Placental epithelial cell (primary cell): ENCODE data around the gene SYNGR3. TPM values are rescaled to one million over a fixed set of nuclear protein-coding genes. Genes with fewer than 3 reads are reported as not detected.

Experiments used
- small RNA-seq: library from RNA; depleted of rRNA; stranded (forward); fragments of <200 nt; gene quantifications from one replicate; pipeline ENCODE3, GENCODE V24; 2012
- total RNA-seq: library from RNA; depleted of rRNA; stranded (reverse); fragments of >200 nt; gene quantifications from 2 replicates; pipeline ENCODE4 v1.2.3, GENCODE V29; 2012

The SYNGR3 gene
- total RNA-seq, result 3.5 and 4.4 TPM in 2 replicates

GRCh38 chr16:1989209-1990100 is at the start of gene SYNGR3:
SYNGR3 (plus strand) TSS chr16:1989970; CDS start chr16:1990103, 133 bp downstream.

GRCh38 chr16:1942810-1943726 is 46.7 kb upstream of the SYNGR3 start, which contains the start of gene MSRB1:
MSRB1 (minus strand) TSS chr16:1943199; CDS start chr16:1943156, 43 bp downstream.

GRCh38 chr16:1959269-1960039 is 30.3 kb upstream of the SYNGR3 start, which contains the start of gene NDUFB10:
NDUFB10 (plus strand) TSS chr16:1959538; CDS start chr16:1959625, 87 bp downstream.

GRCh38 chr16:1964506-1965395 is 25.0 kb upstream of the SYNGR3 start, which contains the start of gene RPS2:
RPS2 (minus strand) TSS chr16:1964826; CDS start chr16:1964625, 201 bp downstream.

GRCh38 chr16:1966460-1966859 is 23.3 kb upstream of the SYNGR3 start, which contains the start of gene RNF151:
RNF151 (plus strand) TSS chr16:1966856; CDS start chr16:1966882, 26 bp downstream.

GRCh38 chr16:1971796-1972489 is 17.8 kb upstream of the SYNGR3 start, which contains the start of gene TBL3:
TBL3 (plus strand) TSS chr16:1972053; CDS start chr16:1972165, 112 bp downstream.

GRCh38 chr16:1981398-1981836 is 8.4 kb upstream of the SYNGR3 start, which contains the start of gene NOXO1:
NOXO1 (minus strand) TSS chr16:1981469; CDS start chr16:1981179, 290 bp downstream.

GRCh38 chr16:1983544-1984346 is 6.0 kb upstream of the SYNGR3 start, which contains the start of gene GFER:
GFER (plus strand) TSS chr16:1984193; CDS start chr16:1984219, 26 bp downstream.

GRCh38 chr16:2009791-2010510 is 20.2 kb downstream of the SYNGR3 start, which contains the start of gene ZNF598:
ZNF598 (minus strand) TSS chr16:2009821.

GRCh38 chr16:2019518-2019920 is 29.7 kb downstream of the SYNGR3 start, which contains the start of gene NPW:
NPW (plus strand) TSS chr16:2019785.

GRCh38 chr16:2026461-2027023 is 36.8 kb downstream of the SYNGR3 start, which contains the start of gene NHERF2:
NHERF2 (plus strand) TSS chr16:2026902; CDS start chr16:2027006, 104 bp downstream.

Small RNA genes within 50 kb of the gene (small RNA-seq; reads per million reads assigned to genes)
- gene AC005363.2 (0.37 reads per million, percentile 15 among the genes with 10 or more reads in this experiment), gene RN7SL219P (not detected), gene SNORA10 (not detected), gene SNORA64 (not detected)

Other genes with a start within 250 kb of the SYNGR3 start
- gene NME3, start 218.4 kb upstream of the SYNGR3 start, total RNA-seq, result 36.2 and 52.6 TPM in 2 replicates
- gene EME2, start 217.2 kb upstream of the SYNGR3 start, total RNA-seq, result 13.8 and 14.1 TPM in 2 replicates
- 47.1 and 64.6 TPM in 2 replicates for gene MRPS34, start 216.8 kb upstream of the SYNGR3 start, total RNA-seq
- 61.6 and 63.6 TPM in 2 replicates for gene SPSB3, start 207.4 kb upstream of the SYNGR3 start, total RNA-seq
- 56.5 and 92.0 TPM in 2 replicates for gene NUBP2, start 207.0 kb upstream of the SYNGR3 start, total RNA-seq
- gene IGFALS, start 196.3 kb upstream of the SYNGR3 start, total RNA-seq, result not detected in 2 replicates
- gene HAGH, start 163.1 kb upstream of the SYNGR3 start, total RNA-seq, result 5.9 and 24.5 TPM in 2 replicates
- 27.9 and 56.2 TPM in 2 replicates for gene FAHD1, start 162.8 kb upstream of the SYNGR3 start, total RNA-seq
- not detected in 2 replicates for gene MEIOB, start 117.8 kb upstream of the SYNGR3 start, total RNA-seq
- gene HS3ST6, start 71.6 kb upstream of the SYNGR3 start, total RNA-seq, result not detected in 2 replicates
- 16.9 and 20.2 TPM in 2 replicates for gene MSRB1, start 46.8 kb upstream of the SYNGR3 start, total RNA-seq
- not detected in 2 replicates for gene RPL3L, start 35.3 kb upstream of the SYNGR3 start, total RNA-seq
- gene NDUFB10, start 30.4 kb upstream of the SYNGR3 start, total RNA-seq, result 113 and 135 TPM in 2 replicates
- gene RPS2, start 25.1 kb upstream of the SYNGR3 start, total RNA-seq, result 1,769 and 2,866 TPM in 2 replicates
- not detected in 2 replicates for gene RNF151, start 23.1 kb upstream of the SYNGR3 start, total RNA-seq
- 27.1 and 50.1 TPM in 2 replicates for gene TBL3, start 17.9 kb upstream of the SYNGR3 start, total RNA-seq
- 1.6 and 2.1 TPM in 2 replicates for gene NOXO1, start 8.5 kb upstream of the SYNGR3 start, total RNA-seq
- gene GFER, start 5.8 kb upstream of the SYNGR3 start, total RNA-seq, result 13.0 and 14.9 TPM in 2 replicates
- 20.4 and 23.4 TPM in 2 replicates for gene ZNF598, start 19.9 kb downstream of the SYNGR3 start, total RNA-seq
- gene NPW, start 29.8 kb downstream of the SYNGR3 start, total RNA-seq, result 0.33 and 0.39 TPM in 2 replicates
- gene NHERF2, start 36.9 kb downstream of the SYNGR3 start, total RNA-seq, result 8.2 and 22.6 TPM in 2 replicates
- 7.9 and 22.7 TPM in 2 replicates for gene NTHL1, start 57.9 kb downstream of the SYNGR3 start, total RNA-seq
- 82.8 and 95.0 TPM in 2 replicates for gene TSC2, start 58.0 kb downstream of the SYNGR3 start, total RNA-seq
- 62.6 and 99.7 TPM in 2 replicates for gene PKD1, start 145.9 kb downstream of the SYNGR3 start, total RNA-seq
- gene RAB26, start 158.7 kb downstream of the SYNGR3 start, total RNA-seq, result 0.33 and 0.39 TPM in 2 replicates
- 45.5 and 88.8 TPM in 2 replicates for gene TRAF7, start 165.8 kb downstream of the SYNGR3 start, total RNA-seq
- under 0.01 TPM in 1 of 2 replicates, not detected in the other for gene CASKIN1, start 206.6 kb downstream of the SYNGR3 start, total RNA-seq
- 24.3 and 82.3 TPM in 2 replicates for gene MLST8, start 215.5 kb downstream of the SYNGR3 start, total RNA-seq
- gene BRICD5, start 220.9 kb downstream of the SYNGR3 start, total RNA-seq, result 1.2 and 22.8 TPM in 2 replicates
- 13.3 and 23.1 TPM in 2 replicates for gene PGP, start 224.9 kb downstream of the SYNGR3 start, total RNA-seq
- 26.1 and 31.8 TPM in 2 replicates for gene E4F1, start 233.6 kb downstream of the SYNGR3 start, total RNA-seq
- 0.22 and 2.0 TPM in 2 replicates for gene DNASE1L2, start 246.5 kb downstream of the SYNGR3 start, total RNA-seq